ENCODE data around the gene FAM13C.

FAM13C gene

GRCh38 chr10:59222788-59223187 lies 139.6 kb downstream of the FAM13C start:
- no peak overlapping the region for H3K4me3 ChIP-seq (ENCODE audit: low read depth, low read length)
- no peak for DNase-seq (ENCODE audit: low read depth)
- TF ChIP-seq MAX (IDR thresholded peaks at IDR 0.05; ENCODE audit: low read depth, low read length), result no peak
- TF ChIP-seq POLR2A (IDR thresholded peaks at IDR 0.05; ENCODE audit: extremely low read depth, insufficient read length), result no peak
- TF ChIP-seq MYC (IDR thresholded peaks at IDR 0.05; ENCODE audit: low read depth, low read length), result no peak
- TF ChIP-seq CTCF (IDR thresholded peaks at IDR 0.05; ENCODE audit: low read depth, low read length), result no peak

- H3K4me3 ChIP-seq (ENCODE audit: low read depth, low read length), result no peak overlapping the region
- DNase-seq (ENCODE audit: low read depth), result no peak
- TF ChIP-seq MYC (IDR thresholded peaks at IDR 0.05; ENCODE audit: low read depth, low read length) (no peak), POLR2A (IDR thresholded peaks at IDR 0.05; ENCODE audit: extremely low read depth, insufficient read length) (no peak), CTCF (IDR thresholded peaks at IDR 0.05; ENCODE audit: low read depth, low read length) (no peak), MAX (IDR thresholded peaks at IDR 0.05; ENCODE audit: low read depth, low read length) (no peak)
Observed at GRCh38 chr10:59216178-59216869, 146.0 kb downstream of the FAM13C start.

- no peak overlapping the region for H3K4me3 ChIP-seq (ENCODE audit: low read depth, low read length)
- TF ChIP-seq MAX (IDR thresholded peaks at IDR 0.05; ENCODE audit: low read depth, low read length) (no peak), MYC (IDR thresholded peaks at IDR 0.05; ENCODE audit: low read depth, low read length) (no peak), POLR2A (IDR thresholded peaks at IDR 0.05; ENCODE audit: extremely low read depth, insufficient read length) (no peak), CTCF (IDR thresholded peaks at IDR 0.05; ENCODE audit: low read depth, low read length) (no peak)
- no peak for DNase-seq (ENCODE audit: low read depth)
Observed at GRCh38 chr10:59214160-59214559, 148.2 kb downstream of the FAM13C start.

GRCh38 chr10:59212301-59212798 lies 150.0 kb downstream of the FAM13C start:
- TF ChIP-seq POLR2A (IDR thresholded peaks at IDR 0.05; ENCODE audit: extremely low read depth, insufficient read length), result no peak
- no peak for DNase-seq (ENCODE audit: low read depth)

GRCh38 chr10:59206204-59206720 lies 156.1 kb downstream of the FAM13C start:
- no peak for DNase-seq (ENCODE audit: low read depth)
- TF ChIP-seq MAX (IDR thresholded peaks at IDR 0.05; ENCODE audit: low read depth, low read length) (no peak), CTCF (IDR thresholded peaks at IDR 0.05; ENCODE audit: low read depth, low read length) (no peak), POLR2A (IDR thresholded peaks at IDR 0.05; ENCODE audit: extremely low read depth, insufficient read length) (no peak), MYC (IDR thresholded peaks at IDR 0.05; ENCODE audit: low read depth, low read length) (no peak)
- H3K4me3 ChIP-seq (ENCODE audit: low read depth, low read length), result no peak overlapping the region

More at GRCh38 chr10:59212301-59212798, 150.0 kb downstream of the FAM13C start:
- H3K4me3 ChIP-seq (ENCODE audit: low read depth, low read length), result no peak overlapping the region

All from NB4 (cell line).